ENCODE data around the gene PTP4A2.
A peak's percentile ranks its signal among the peaks of the same experiment; 100 is the strongest.

The PTP4A2 gene

DNA sequence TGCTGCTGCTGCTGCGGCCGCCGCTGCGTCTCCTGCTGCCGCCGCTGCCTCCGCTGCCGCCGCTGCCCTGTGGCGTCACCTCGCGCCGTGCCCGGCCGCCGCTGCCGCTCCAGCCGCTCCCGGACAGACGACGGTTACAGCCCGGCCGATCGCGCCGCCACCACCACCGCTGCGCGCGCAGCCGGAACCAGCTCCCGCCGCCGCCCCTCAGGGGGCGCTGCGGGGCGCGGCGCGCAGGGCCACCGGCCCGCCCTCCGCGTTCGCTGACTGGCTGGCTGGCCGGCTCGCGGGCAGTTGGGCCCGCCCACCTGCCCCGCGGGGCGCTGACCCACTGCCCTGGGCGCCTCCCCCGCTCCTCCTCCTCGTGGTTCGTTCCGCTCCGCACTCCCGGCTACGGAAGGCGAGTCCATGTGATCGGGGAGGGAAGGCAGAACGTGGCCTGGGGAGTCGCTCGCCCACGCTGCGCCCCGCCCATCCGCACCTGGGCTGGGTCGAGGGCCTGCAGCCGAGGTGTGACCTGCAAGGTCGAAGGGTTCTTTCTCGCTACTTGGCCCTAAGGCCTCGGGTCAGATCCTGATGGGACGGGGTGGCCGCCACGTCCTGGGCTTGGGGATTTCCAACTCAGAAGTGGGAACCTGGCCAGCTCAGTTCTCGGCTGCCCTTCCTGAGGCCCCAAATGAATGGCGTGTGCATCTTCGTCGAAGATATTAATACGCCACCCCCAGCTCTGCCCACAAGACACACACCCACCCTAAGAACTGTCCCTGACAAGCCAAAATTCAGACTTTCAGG, at the start of gene PTP4A2:
Gene PTP4A2 (minus strand): TSS at position 185 of the 792 bp plus-strand sequence. CDS start 19,303 bp downstream, outside the sequence.
- DNase-seq (ENCODE audit: low read depth) = peak; percentile 79

DNA sequence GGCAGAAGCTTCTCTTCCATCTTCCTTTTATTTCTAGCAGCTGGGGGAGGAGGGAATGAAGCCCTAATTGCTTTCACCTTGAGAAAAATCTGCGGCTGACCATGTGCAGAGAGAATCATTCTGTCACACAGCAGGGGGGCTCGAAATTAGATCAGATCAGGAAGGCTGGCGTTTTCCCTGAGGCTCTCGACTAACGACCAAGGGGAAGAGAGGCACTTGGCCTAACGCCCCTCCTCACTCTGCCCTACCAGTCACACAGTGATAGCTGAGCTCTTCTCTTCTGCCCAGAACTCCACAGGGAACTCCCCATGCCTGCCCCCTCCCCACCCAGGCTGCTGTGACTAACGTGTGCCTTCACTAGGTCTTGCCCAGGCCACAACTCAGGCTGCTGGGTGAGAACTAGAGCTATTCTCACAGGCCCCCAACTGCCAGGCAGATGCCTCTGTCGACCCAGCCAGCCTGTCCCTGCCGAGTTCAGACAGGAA, 49.0 kb upstream of the PTP4A2 start:
- no peak for DNase-seq (ENCODE audit: low read depth)

DNA sequence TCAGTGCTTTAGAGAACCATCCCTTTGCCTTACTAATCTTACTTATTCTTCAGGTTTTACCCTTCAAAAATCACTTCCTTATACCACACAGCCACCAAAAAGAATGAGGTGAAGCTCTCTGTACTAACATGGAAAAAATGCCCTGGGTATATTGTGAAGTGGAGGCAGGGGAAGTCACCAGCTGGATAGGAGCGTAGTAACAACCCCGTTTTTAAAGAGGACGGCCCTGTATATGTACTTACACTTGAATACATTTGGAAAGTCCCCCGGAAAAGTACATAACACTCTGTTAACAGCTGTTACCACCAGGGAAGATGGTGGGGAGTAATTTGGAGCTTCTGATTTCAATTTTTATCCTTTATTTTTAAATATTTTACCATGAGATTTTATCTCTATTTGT, 47.3 kb upstream of the PTP4A2 start:
- no peak for DNase-seq (ENCODE audit: low read depth)

DNA sequence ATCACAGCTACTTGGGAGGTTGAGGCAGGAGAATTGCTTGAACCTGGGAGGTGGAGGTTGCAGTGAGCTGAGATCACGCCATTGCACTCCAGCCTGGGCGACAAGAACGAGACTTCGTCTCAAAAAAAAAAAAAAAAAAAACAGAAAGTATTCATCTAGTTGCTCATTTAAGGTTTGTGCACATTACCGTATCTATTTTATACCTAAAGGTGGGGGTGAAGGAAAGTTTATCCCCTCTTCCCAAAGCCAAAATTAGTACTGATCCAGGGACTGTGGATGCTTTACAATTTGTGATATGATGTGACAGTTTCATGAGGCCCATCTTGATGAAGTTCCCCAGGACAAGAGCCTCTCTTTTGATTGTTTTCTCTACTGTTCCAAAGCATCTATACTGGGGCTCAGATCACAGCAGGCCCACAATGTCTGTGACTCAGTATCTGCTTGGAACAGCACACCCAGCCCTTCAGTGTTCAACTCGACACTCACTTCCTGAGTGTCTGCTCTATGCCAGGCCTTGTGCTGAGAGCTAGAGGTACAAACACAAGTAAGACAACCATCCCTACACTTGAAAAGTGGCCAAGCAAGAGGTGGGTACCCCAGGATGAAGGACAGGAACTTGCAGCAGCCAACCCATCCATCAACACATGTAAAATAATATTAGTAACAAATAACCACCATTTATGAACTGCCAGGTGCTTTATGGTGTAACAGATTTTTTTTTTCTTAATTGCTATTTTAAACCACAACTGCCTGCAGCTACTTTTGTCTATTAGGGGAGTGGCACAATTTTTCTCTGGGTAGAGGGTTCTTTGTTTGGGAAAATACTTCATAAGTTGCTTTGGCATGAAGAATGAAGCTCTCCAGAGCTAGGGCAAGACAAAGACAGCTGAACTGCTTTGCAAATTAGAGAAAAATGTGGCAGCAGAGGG, 46.5 kb upstream of the PTP4A2 start:
- DNase-seq (ENCODE audit: low read depth) = peak; percentile 15

DNA sequence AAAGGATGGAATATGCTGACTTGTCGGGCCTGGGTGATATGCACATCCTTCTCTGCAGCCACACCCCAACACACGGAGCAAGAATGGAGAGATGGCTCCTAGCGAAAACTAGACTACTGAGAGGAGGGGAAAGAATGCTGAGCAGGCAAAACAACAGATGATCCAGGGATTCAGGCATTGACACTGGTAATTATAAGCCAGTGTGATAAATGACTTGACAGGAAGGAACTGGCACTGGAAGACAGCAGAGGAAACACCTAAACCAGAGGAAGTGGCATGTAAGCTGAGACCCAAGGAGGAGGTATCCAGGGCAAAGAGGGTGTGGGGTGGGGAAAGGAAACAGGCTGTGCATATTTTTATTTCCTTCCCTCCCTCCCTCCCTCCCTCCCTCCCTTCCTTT, 43.8 kb upstream of the PTP4A2 start:
- DNase-seq (ENCODE audit: low read depth) = peak; percentile 9

DNA sequence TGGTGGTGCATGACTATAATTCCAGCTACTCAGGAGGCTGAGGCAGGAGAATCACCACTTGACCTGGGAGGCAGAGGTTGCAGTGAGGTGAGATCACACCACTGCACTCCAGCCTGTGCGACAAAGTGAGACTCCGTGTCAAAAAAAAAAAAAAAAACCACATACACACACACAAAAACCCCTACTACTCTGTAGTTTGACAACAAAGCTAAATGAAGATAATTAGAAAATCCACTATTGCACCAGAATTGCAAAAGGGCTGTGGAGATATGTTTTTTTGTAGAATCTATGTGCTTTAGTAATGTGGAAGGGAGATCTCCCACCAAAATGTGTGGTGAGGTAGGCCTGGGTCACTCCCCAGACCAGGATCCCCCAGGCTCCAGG, 43.3 kb upstream of the PTP4A2 start:
- DNase-seq (ENCODE audit: low read depth) = no peak

DNA sequence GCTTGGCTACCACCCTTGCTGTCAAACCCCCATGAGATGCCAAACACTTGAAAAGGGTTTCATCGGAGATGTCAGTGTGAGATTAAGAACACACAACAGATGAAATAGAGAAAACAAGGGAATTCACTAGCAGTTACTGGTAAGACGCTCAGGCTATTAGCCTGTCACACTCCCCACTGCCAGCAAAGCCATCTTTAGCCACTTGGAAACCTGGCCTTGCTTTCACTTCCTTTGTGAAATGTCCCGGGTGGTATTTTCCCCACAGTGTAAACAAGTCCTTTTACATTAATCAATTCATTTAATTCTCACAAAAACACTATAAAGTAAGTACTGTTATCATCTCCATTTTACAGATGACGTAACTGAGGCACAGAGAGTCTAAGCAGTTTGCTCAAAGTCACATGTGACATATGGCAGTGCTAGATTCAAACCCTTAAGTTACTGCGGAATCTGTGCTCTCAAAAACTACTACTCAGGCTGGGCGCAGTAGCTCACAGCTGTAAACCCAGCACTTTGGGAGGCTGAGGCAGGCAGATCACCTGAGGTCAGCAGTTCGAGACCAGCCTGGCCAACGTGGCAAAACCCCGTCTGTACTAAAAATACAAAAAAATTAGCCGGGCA, 42.8 kb upstream of the PTP4A2 start:
- DNase-seq (ENCODE audit: low read depth) = no peak

DNA sequence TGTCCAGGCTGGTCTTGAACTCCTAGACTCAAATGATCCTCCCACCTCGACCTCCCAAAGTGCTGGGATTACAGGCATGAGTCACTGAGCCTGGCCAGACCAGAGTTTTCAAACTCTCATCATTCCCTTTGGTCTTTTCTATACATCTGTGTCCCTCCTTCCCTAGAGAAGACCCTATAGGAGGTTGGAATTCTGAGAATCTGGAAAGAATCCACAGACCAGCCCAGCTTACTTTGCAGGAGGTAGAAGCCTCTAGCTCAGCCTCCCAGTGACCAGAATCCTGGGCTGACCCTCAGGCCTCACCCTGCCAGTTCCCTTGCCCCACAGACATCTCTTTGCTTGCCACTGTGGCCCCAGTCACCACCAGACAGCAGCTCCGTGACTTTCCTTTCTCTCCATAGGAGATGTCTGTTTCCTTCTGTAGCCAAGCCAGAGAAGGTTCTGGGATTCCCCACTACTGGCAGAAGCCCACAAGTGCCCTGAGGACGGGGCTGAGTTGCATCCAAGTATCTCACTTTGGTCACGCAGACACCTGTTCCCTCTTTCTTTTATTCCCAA, 40.8 kb upstream of the PTP4A2 start:
- no peak for DNase-seq (ENCODE audit: low read depth)

DNA sequence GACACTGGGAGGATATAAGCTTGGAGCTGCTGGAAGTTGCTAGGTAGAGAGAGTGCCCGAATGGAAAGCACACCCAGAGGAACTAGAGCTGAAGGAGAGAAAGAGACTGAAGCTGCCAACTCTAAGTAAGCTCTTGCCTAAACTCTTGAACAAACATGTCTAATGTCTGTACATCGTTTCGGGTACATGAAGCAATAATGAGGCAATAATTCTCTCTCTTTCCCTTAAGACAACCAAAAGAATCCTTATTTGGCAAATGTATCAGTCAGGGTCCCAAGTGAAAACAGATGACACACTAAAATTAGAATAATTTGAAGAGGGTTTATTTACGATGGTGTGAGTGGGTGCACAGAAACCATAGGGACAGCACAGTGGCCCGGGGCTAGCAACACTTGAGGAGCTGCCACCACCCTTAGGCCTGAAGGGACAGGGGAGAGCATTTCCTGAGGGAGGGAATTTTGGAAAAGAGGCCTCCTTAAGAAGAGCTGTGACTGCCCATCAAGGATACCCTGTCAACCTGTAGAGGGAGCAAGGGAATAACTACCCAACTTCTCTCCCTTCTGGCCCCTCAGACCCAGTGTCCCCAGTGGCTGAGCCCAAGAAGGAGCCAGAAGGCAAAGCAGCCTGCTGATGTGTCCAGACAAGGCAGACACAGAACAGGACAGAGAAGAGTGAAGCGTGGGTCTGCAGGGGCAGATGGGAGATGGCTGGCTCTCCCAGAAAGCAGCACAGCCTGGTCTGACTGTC, 39.4 kb upstream of the PTP4A2 start:
- no peak for DNase-seq (ENCODE audit: low read depth)

DNA sequence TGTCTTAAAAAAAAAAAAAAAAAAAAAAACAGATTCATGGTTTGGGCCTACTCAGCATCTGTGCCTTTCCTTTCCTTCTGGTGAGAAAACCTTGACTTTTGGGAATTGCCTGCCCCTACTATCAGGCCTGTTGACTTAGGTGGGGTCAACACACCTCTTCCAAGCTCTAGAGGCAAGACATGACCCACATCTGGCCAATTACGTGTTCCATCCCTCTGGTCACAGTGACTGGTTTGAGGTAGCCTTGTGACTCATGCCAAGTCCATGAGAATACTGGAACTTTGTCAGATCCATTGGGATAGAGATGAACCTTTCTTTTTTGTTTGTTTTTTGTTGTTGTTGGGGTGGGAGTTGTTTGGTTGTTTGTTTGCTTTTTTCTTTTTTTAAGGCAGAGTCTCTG, 38.2 kb upstream of the PTP4A2 start:
- DNase-seq (ENCODE audit: low read depth) = no peak

DNA sequence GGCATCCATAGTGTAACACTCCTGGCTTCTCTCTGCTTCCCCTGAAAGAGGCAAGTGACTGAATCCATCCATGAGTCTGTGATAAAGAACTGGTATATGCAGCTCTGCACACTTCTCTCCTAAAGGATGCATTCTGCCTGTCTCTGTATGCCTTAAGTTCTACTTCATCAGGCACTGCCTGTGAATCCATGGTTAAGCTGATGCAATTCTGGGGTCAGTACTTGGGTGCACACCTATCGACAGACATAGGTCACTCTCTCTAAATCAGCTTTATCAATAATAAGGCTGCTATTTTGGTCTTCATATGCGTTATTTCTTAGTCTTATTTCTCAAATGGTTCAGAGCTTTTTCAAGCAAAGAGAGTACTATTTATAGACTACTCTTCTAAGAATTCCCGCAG, 32.7 kb upstream of the PTP4A2 start:
- no peak for DNase-seq (ENCODE audit: low read depth)

DNA sequence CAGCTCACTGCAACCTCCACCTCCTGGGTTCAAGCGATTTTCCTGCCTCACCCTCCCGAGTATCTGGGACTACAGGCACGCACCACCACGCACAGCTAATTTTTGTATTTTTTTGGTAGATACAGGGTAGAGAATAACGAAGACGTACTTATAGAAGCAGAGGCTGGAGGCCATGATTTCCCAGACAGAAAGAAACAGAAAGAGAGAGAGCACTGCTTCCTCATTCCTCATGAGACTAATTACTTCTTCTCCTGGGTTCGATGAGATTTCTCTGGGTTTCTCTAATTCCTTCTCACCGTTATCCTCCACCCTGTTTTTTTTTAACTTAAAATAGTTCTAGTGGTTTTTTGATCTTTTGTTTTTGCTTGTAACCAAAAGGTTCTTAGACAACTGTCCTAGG, 23.4 kb upstream of the PTP4A2 start:
- no peak for DNase-seq (ENCODE audit: low read depth)

DNA sequence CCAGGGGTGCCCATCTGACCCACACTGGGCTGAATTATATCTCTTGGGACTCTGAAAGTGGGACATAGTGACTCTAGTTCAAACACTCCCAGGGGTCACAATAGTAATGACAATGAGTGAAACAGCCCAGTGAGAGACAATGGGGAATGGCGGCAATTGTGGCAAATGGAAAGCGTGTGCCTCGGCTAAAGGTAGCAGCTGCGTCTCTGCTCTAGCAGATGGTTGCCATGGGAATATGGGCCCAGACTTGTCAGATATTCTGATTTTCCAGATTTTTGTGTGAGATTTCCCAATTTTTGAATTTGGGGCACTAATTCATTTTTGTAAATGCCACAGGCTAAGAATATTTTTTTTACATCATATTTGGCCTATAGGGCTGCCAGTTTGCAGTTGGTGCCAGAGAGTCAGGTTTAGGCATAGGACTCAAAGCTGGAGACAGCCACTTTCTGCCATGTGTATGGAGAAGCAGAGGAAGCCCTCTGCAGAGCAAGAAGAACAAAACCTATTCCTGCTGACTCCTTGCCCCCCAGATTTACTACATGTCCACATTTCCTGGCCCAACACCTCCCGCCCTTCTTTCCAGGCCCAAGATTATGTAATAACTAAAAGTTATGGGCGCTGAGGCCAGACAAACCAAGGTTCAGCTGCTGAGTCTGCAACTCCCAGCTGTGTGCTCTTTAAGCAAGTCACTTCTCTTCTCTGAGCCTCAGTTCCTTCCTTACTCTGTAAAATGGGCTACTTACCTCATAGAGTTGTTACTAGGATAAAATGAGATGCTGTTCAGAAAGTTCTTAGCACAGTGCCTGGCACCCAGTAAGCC, 21.6 kb upstream of the PTP4A2 start:
- no peak for DNase-seq (ENCODE audit: low read depth)

DNA sequence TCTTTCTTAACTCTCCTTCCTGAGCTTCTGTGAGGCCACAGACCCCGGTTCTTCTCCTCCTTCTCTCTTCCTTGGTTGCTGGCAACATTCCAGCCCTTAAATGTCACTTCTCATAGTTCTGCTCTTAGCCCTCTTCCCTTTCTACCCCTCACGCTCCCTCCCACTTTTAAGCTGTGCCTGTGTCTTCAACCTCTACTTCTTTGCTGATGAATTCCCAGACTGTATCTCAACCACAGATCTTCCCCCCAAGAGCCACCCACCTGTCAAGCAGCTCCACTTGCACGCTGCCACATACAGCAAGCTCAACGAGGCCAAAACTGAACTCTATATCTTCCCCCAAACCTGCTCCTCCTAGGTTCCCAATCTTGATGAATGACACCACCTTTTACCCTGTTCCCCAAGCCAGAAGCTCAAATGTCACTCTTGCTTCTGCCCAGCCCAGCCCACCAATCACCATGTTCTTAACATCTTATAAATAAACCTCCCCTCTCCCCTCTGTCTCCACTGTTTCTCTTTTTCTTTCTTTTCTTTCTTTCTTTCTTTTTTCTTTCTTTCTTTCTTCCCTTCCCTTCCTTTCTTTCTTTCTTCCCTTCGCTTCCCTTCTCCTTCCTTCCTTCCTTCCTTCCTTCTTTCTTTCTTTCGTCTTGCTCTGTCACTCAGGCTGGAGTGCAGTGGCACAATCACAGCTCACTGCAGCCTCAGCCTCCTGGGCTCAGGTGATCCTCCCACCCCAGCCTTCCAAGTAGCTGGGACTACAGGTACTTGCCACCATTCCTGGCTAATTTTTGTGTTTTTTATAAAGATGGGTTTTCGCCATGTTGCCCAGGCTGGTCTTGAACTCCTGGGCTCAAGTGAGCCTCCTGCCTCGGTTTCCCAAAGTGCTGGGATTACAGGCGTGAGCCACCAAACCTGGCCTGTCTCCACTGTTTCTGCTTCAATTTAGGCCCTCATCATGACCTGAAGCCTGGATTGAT, 19.8 kb upstream of the PTP4A2 start:
- DNase-seq (ENCODE audit: low read depth) = no peak

DNA sequence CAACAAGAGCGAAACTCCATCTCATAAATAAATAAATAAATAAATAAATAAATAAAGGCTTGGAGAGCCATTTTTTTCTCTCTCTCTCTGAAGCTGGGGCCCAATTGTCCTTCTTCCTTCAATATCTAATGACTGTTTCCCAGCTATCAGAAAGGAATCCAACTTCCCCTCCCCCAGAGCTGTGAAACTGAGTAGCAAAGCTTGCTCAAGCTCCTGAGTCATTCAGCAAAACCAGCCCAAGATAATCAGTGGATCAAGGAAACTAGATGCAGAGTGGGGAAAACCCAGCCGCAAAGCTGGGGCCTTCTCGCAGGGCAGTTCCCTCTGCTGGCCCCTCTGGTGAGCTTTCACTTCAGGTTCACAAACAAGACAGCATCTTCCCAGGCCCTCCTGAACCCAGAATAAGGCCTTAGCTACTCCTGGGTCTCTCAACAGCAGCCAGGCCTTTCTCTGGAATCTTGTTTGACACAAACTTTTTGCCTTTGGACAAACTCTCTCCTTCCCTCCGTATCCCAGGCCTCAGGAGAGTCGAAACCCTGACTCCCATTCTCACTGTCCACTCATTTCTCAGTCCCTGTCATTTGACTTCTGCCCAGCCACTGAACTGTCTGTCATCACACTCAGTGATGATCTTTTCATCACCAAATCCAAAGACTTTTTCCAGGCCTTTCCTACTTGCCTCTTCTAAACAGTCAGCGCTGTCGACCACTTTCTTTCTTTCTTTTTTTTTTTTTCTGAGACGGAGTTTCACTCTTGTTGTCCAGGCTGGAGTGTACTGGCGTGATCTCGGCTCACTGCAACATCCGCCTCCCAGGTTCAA, 18.0 kb upstream of the PTP4A2 start:
- DNase-seq (ENCODE audit: low read depth) = peak; percentile 50

DNA sequence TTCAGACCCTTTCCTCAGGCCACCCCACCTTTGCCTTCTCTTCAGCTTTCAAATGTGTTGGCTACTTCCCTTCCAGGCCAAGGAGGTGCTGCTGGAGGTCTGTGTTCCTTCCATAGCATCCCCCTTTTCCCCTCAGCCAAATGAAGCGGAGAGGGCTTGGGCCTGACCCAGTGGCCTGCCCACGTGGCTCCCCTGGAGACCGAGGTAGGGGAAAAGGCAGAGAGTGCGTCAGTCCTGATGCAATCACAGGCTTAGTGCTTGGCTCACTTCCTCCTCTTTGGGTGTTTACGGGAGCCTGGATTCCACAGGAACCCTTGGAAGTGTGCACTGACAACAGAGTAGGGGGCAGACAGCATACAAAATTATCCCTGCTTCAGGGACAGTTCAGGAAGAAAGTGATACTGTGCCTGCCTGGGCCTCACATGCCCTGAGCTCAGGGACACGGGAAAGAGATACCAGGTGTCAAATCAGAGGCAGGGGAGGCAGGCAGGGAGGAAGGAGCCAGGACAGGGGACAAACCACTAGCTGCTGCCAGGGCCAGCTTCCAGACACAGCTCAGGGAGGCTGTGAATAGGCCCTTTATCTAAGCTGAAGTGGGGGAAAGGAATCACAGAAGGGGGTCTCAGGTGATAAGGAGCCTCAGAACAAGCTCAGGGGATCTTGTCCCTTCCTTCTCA, 16.6 kb upstream of the PTP4A2 start:
- DNase-seq (ENCODE audit: low read depth) = no peak

DNA sequence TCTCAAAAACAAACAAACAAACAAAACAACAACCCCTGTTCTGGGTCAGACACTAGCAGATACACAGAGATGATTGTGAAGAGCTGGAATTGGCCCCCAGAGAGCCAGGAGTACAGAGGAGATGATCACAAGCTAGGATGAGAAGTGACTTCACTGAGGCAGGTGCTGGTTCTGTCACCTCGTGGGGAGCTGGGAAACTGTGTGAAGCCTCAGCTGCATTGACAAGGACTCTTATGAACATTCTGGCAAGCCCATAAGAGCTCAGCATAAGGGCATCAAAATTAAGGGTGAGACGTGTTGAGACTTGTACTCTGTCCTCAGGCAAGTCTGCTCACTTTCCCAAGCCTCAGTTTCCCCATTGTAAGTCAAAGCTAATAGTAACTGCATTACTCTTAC, 14.7 kb upstream of the PTP4A2 start:
- no peak for DNase-seq (ENCODE audit: low read depth)

DNA sequence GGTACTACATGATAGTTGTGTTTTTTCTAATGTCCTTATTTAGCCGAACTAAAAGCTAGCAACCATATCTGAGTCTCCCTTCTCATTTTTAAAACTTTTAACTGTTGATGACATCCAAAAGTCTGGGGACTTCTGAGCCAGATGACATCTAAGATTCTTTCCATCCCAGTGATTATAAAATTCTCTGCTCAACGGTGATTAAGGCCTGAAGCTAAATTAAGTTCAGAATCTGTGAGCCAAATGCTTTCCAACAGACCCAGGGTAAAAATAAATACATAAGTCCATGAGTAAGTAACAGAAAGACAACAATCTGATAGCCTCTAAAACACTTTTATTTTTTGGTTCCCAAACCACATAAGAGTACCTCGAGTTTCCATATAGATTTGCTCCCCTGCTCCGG, 13.1 kb upstream of the PTP4A2 start:
- no peak for DNase-seq (ENCODE audit: low read depth)

All from activated T-helper 1 cell treated with Interleukin-2 at 50 U/mL for 16 hours (primary cell).